Gastrocnemius medialis (tissue), 4 donors: ENCODE measurements around the gene PLEKHB2.

Experiments
- POLR2A ChIP-seq, 2 donors: fragments of 450-650 bp; IDR thresholded peaks; one replicate each; pipeline ENCODE4 v1.6.1; 2017; ENCODE audit warnings: antibody characterized with exemption in 2 of 2, mild to moderate bottlenecking in 2 of 2, moderate library complexity in 2 of 2
- TF ChIP-seq, protein P1 (sequence below), 5 experiments: fragments of 450-650 bp in 3 of 5; fragments of 200-600 bp in 2 of 5; sonication (generic) in 2 of 5; IDR thresholded peaks in 4 of 5; conservative IDR thresholded peaks in 1 of 5; 1 replicate in 4 of 5; 2 replicates in 1 of 5; pipeline ENCODE4 v1.5.1; 2016 to 2019; ENCODE audit warnings: antibody characterized with exemption in 5 of 5, mild to moderate bottlenecking in 3 of 5, moderate library complexity in 3 of 5

DNA sequence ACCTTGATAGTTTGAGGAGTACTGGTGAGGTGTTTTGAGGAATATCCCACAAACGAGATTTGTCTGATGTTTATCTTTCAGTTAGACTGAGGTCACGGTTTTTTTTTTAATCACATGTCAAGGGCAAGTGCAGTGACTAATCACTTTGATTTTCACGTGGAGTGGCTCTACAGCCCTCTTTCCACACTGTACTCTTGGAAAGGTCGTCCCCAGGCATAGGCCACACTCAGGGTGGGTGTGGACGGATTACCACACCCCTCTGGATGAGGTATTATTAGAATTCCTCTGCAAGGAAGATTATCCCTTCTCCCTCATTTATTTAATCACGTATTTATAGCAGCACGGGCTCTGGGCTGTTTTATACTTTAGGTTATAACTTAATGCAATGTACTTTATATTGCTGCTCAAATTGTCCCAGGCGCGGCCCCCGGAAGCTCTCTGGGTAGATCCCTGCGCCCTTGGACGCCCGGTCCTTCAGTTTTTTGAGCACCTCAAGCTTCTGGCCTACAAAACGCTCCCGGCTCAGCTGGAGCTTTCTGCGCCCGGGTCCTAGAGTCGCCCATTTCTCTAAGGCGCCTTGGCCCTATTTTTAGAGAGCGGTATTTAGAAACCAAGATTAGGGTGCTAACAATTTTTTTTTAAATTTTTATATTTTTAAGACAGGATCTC, 515 bp upstream of the PLEKHB2 start:
- TF ChIP-seq, protein P1, sequence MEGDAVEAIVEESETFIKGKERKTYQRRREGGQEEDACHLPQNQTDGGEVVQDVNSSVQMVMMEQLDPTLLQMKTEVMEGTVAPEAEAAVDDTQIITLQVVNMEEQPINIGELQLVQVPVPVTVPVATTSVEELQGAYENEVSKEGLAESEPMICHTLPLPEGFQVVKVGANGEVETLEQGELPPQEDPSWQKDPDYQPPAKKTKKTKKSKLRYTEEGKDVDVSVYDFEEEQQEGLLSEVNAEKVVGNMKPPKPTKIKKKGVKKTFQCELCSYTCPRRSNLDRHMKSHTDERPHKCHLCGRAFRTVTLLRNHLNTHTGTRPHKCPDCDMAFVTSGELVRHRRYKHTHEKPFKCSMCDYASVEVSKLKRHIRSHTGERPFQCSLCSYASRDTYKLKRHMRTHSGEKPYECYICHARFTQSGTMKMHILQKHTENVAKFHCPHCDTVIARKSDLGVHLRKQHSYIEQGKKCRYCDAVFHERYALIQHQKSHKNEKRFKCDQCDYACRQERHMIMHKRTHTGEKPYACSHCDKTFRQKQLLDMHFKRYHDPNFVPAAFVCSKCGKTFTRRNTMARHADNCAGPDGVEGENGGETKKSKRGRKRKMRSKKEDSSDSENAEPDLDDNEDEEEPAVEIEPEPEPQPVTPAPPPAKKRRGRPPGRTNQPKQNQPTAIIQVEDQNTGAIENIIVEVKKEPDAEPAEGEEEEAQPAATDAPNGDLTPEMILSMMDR (IDR thresholded peaks at IDR 0.05 in 4 of 5, conservative IDR thresholded peaks at IDR 0.05 in 1 of 5), result no peak
- no peak for TF ChIP-seq POLR2A (IDR thresholded peaks at IDR 0.05)
